COR-L47 (cell line): ENCODE data around the gene CLDND1.

ENCODE experiments used
- DNase-seq: peaks from one replicate; lab custom pipeline; 2025; lab: John Stamatoyannopoulos, UW

Gene CLDND1

GRCh38 chr3:98514948-98515347 is 7.8 kb downstream of the CLDND1 start:
- DNase-seq, result no peak

- DNase-seq, result no peak
These were observed 9.0 kb downstream of the CLDND1 start for GRCh38 chr3:98513736-98514135.

- no peak for DNase-seq
These were observed 9.6 kb downstream of the CLDND1 start for GRCh38 chr3:98513091-98513511.

GRCh38 chr3:98512576-98512975 is 10.1 kb downstream of the CLDND1 start:
- DNase-seq, result no peak

- DNase-seq, result no peak
These were observed 14.1 kb downstream of the CLDND1 start for GRCh38 chr3:98508582-98508981.

- no peak for DNase-seq
These were observed 18.2 kb downstream of the CLDND1 start for GRCh38 chr3:98504539-98504938.

GRCh38 chr3:98501863-98502576 is 20.7 kb downstream of the CLDND1 start:
- DNase-seq, result no peak

- DNase-seq, result no peak
These were observed 21.4 kb downstream of the CLDND1 start for GRCh38 chr3:98501270-98501669.

GRCh38 chr3:98500019-98500418 is 22.7 kb downstream of the CLDND1 start:
- DNase-seq, result no peak

GRCh38 chr3:98497381-98497780 is 25.3 kb downstream of the CLDND1 start, which contains the start of gene OR5K2:
OR5K2 (plus strand) TSS chr3:98497681; CDS start chr3:98497681, 0 bp downstream.
- no peak for DNase-seq

- no peak for DNase-seq
These were observed 39.1 kb downstream of the CLDND1 start for GRCh38 chr3:98483626-98484025.

- no peak for DNase-seq
These were observed 39.8 kb downstream of the CLDND1 start for GRCh38 chr3:98482717-98483482.
